ENCODE results near the gene UMOD.

Gene UMOD

GRCh38 chr16:20344611-20345010, 7.9 kb downstream of the UMOD start:
- Histone ChIP-seq H3K9ac (ENCODE audit: low read length) (no peak overlapping the region), H3K27ac (ENCODE audit: low read length) (no peak overlapping the region), H3K9me3 (ENCODE audit: insufficient read depth, low read length) (no peaks in the 10 kb centered on the region), H3K79me2 (ENCODE audit: low read length) (no peaks in the 10 kb centered on the region), H3K36me3 (replicated peaks; ENCODE audit: low read depth, low read length) (no peaks in the 10 kb centered on the region), H3K27me3 (ENCODE audit: low read depth, low read length) (0 out of 2 replicates have a peak, but pooled peaks cover 1% of the 10 kb centered on the region), H2AFZ (ENCODE audit: low read depth, low read length) (no peak overlapping the region), H3K4me1 (ENCODE audit: low read length) (no peaks in the 10 kb centered on the region), H3K4me3 (ENCODE audit: low read length) (no peak overlapping the region), H4K20me1 (ENCODE audit: insufficient read depth, low read length) (no peaks in the 10 kb centered on the region), H3K4me2 (ENCODE audit: low read length) (no peak overlapping the region)
- no peak for TF ChIP-seq EZH2phosphoT487 (IDR thresholded peaks at IDR 0.05; ENCODE audit: low read depth)
- no peak for TF ChIP-seq CTCF (IDR thresholded peaks at IDR 0.05; ENCODE audit: low read depth, low read length)

GRCh38 chr16:20339744-20340143, 12.8 kb downstream of the UMOD start:
- peaks cover 43% of the 10 kb centered on the region for H3K27me3 ChIP-seq (ENCODE audit: low read depth, low read length)
- no peak overlapping the region for H3K27ac ChIP-seq (ENCODE audit: low read length)
- no peak overlapping the region for H3K4me2 ChIP-seq (ENCODE audit: low read length)
- no peaks in the 10 kb centered on the region for H4K20me1 ChIP-seq (ENCODE audit: insufficient read depth, low read length)
- no peaks in the 10 kb centered on the region for H3K79me2 ChIP-seq (ENCODE audit: low read length)
- no peak overlapping the region for H3K4me3 ChIP-seq (ENCODE audit: low read length)
- H3K36me3 ChIP-seq (replicated peaks; ENCODE audit: low read depth, low read length), result no peaks in the 10 kb centered on the region
- H3K9ac ChIP-seq (ENCODE audit: low read length), result no peak overlapping the region
- no peak for TF ChIP-seq CTCF (IDR thresholded peaks at IDR 0.05; ENCODE audit: low read depth, low read length)
- TF ChIP-seq EZH2phosphoT487 (IDR thresholded peaks at IDR 0.05; ENCODE audit: low read depth), result no peak
- H3K4me1 ChIP-seq (ENCODE audit: low read length), result no peaks in the 10 kb centered on the region
- H3K9me3 ChIP-seq (ENCODE audit: insufficient read depth, low read length), result no peaks in the 10 kb centered on the region
- H2AFZ ChIP-seq (ENCODE audit: low read depth, low read length), result no peak overlapping the region

GRCh38 chr16:20336955-20337354, 15.6 kb downstream of the UMOD start:
- no peak overlapping the region for H3K4me3 ChIP-seq (ENCODE audit: low read length)
- peaks cover 43% of the 10 kb centered on the region for H3K27me3 ChIP-seq (ENCODE audit: low read depth, low read length)
- H3K9ac ChIP-seq (ENCODE audit: low read length), result no peak overlapping the region
- no peaks in the 10 kb centered on the region for H3K79me2 ChIP-seq (ENCODE audit: low read length)
- H3K4me2 ChIP-seq (ENCODE audit: low read length), result no peak overlapping the region
- H2AFZ ChIP-seq (ENCODE audit: low read depth, low read length), result no peak overlapping the region
- H3K4me1 ChIP-seq (ENCODE audit: low read length), result no peaks in the 10 kb centered on the region
- no peaks in the 10 kb centered on the region for H3K9me3 ChIP-seq (ENCODE audit: insufficient read depth, low read length)
- H3K27ac ChIP-seq (ENCODE audit: low read length), result no peak overlapping the region
- H4K20me1 ChIP-seq (ENCODE audit: insufficient read depth, low read length), result no peaks in the 10 kb centered on the region
- H3K36me3 ChIP-seq (replicated peaks; ENCODE audit: low read depth, low read length), result no peaks in the 10 kb centered on the region
- no peak for TF ChIP-seq CTCF (IDR thresholded peaks at IDR 0.05; ENCODE audit: low read depth, low read length)
- TF ChIP-seq EZH2phosphoT487 (IDR thresholded peaks at IDR 0.05; ENCODE audit: low read depth), result no peak

- Histone ChIP-seq H3K27me3 (ENCODE audit: low read depth, low read length) (peaks cover 40% of the 10 kb centered on the region), H3K4me3 (ENCODE audit: low read length) (no peak overlapping the region), H3K4me2 (ENCODE audit: low read length) (no peak overlapping the region), H4K20me1 (ENCODE audit: insufficient read depth, low read length) (no peaks in the 10 kb centered on the region), H3K9ac (ENCODE audit: low read length) (no peak overlapping the region), H3K79me2 (ENCODE audit: low read length) (no peaks in the 10 kb centered on the region), H3K27ac (ENCODE audit: low read length) (no peak overlapping the region), H2AFZ (ENCODE audit: low read depth, low read length) (no peak overlapping the region), H3K9me3 (ENCODE audit: insufficient read depth, low read length) (no peaks in the 10 kb centered on the region), H3K4me1 (ENCODE audit: low read length) (no peaks in the 10 kb centered on the region), H3K36me3 (replicated peaks; ENCODE audit: low read depth, low read length) (no peaks in the 10 kb centered on the region)
- TF ChIP-seq EZH2phosphoT487 (IDR thresholded peaks at IDR 0.05; ENCODE audit: low read depth) (no peak), CTCF (IDR thresholded peaks at IDR 0.05; ENCODE audit: low read depth, low read length) (no peak)
Observed at GRCh38 chr16:20334396-20334795, 18.1 kb downstream of the UMOD start.
